GM18507 (cell line): ENCODE measurements around the gene RNU6-9.
"Not testable (repeated sequence)": the region's sequence is repeated elsewhere in the genome, so short reads cannot be mapped to it uniquely, and the experiment has no call there.

ENCODE experiments used
- DNase-seq: peaks from one replicate; pipeline ENCODE4 v3.0.0; 2011; ENCODE audit warnings: low read depth; ENCODE audit not compliant: insufficient read length; ENCODE audit errors: extremely low spot score
- FAIRE-seq: peaks from 2 replicates; lab custom pipeline; 2011; peaks lifted over from hg19 to GRCh38; lab: Jason Lieb, UNC

Gene RNU6-9

DNA sequence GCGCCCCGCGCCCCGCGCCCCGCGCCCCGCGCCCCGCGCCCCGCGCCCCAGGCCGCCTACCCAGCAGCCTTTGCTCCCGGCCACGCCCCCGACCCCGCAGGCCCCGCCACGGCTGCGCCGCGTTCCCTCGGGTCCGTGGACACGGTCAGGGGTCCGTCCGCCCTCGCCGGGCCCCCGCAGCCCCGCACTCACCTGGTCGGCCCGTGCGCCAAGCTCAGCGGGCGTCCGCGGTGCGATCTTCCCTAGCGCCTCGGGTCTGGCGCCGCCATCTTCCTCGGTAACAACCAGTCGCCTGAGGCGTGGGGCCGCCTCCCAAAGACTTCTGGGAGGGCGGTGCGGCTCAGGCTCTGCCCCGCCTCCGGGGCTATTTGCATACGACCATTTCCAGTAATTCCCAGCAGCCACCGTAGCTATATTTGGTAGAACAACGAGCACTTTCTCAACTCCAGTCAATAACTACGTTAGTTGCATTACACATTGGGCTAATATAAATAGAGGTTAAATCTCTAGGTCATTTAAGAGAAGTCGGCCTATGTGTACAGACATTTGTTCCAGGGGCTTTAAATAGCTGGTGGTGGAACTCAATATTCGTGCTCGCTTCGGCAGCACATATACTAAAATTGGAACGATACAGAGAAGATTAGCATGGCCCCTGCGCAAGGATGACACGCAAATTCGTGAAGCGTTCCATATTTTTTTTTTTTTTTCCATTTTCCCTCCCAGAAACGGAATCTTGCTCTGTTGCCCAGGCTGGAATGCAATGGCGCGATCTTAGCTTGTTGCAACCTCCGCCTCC lies at the start of gene RNU6-9, which contains the start of gene MED16:
Gene RNU6-9 (plus strand): TSS at position 591 of the 796 bp plus-strand sequence.
Gene MED16 (minus strand): TSS at position 294 of the 796 bp plus-strand sequence. CDS start 2,056 bp downstream, outside the sequence.
- FAIRE-seq (peak; percentile 87), DNase-seq (peak; percentile 97)

DNA sequence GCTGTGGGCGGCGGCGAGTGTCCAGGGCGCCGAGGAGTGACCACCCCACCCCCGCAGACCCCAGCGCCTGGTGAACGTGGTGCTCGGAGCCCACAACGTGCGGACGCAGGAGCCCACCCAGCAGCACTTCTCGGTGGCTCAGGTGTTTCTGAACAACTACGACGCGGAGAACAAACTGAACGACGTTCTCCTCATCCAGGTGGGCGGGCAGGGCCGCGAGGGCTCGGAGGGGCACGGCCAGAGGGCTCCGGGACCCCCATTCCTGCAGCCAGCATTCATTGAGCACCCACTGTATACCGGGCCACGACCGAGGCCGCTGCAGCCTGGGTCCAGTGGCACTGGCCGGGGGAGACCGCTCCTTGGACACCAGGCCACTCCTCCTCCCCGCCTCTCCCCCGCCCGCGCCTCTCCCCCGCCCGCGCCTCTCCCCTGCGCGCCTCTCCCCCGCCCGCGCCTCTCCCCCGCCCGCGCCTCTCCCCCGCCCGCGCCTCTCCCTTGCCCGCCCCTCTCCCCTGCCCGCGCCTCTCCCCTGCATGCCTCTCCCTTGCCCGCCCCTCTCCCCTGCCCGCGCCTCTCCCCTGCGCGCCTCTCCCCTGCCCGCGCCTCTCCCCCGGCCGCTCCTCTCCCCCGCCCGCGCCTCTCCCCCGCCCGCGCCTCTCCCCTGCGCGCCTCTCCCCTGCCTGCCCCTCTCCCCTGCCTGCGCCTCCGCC lies 49.3 kb upstream of the RNU6-9 start:
- DNase-seq (no peak), FAIRE-seq (no peak)

- no peak for DNase-seq
- FAIRE-seq = no peak
Observed at GRCh38 chr19:844546-844971, 48.7 kb upstream of the RNU6-9 start.

- no peak for DNase-seq
- no peak for FAIRE-seq
Observed at GRCh38 chr19:845707-846521, 47.4 kb upstream of the RNU6-9 start.

DNA sequence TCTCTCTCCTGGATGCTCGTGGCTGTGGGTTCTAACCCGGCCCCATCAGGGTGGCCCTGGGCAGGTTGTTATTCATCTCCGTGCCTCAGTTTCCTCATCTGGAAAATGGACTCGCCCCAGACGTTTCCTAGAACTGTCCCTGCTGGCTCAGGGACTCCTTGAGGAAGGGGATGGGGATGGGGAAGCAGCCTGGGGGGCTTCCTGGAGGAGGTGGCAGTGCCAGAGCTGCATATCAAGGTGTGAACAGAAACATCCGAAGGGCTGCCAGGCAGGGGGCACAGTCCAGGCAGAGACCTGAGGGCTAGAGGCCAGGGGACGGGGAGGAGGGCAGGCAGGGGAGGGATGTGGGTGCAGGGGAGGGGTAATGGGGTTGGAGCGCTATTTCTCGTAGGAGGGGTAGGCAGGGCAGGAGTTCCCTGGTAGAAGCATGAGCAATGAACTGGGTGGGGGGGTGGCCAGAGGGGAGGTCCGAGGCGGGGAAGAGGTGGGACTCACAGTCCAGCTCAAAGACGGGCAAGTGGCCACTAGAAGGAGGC lies 44.8 kb upstream of the RNU6-9 start:
- DNase-seq (no peak), FAIRE-seq (no peak)

GRCh38 chr19:849195-849594 lies 44.1 kb upstream of the RNU6-9 start:
- DNase-seq, FAIRE-seq: not testable (repeated sequence)

- DNase-seq (no peak), FAIRE-seq (no peak)
Observed at GRCh38 chr19:850221-850978, 42.9 kb upstream of the RNU6-9 start.

GRCh38 chr19:850979-851335 lies 42.3 kb upstream of the RNU6-9 start:
- FAIRE-seq (no peak), DNase-seq (no peak)

GRCh38 chr19:852136-853013 lies 40.9 kb upstream of the RNU6-9 start, which contains the start of gene ELANE:
ELANE (plus strand) TSS chr19:852303; CDS start chr19:852329, 26 bp downstream.
- no peak for DNase-seq
- FAIRE-seq = no peak

DNA sequence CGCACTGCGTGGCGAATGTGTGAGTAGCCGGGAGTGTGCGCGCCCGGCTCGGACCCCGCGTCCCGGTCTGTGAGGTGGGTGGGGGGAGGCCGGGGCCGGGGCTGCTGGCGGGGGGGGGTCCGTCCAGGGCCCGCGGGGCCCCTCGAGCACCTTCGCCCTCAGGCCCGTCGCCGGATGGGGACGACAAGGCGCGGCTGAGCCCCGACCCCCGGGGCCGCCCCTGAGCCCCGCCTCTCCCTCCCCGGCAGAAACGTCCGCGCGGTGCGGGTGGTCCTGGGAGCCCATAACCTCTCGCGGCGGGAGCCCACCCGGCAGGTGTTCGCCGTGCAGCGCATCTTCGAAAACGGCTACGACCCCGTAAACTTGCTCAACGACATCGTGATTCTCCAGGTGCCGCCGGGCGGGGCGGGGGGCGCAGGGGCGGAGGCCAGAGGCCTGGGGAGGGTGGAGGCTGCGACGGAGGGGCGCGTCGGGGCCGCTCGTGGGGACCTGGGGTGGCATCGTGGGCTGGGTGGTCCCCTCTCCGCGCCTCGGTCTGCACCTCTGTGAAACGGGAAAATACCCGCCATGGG lies 40.2 kb upstream of the RNU6-9 start:
- DNase-seq = no peak
- FAIRE-seq = no peak

GRCh38 chr19:853614-854220 lies 39.6 kb upstream of the RNU6-9 start:
- not testable (repeated sequence) for FAIRE-seq, DNase-seq

- no peak for FAIRE-seq
- DNase-seq = no peak
Observed at GRCh38 chr19:854549-854948, 38.7 kb upstream of the RNU6-9 start.

- FAIRE-seq = no peak
- no peak for DNase-seq
Observed at GRCh38 chr19:855142-855541, 38.1 kb upstream of the RNU6-9 start.

DNA sequence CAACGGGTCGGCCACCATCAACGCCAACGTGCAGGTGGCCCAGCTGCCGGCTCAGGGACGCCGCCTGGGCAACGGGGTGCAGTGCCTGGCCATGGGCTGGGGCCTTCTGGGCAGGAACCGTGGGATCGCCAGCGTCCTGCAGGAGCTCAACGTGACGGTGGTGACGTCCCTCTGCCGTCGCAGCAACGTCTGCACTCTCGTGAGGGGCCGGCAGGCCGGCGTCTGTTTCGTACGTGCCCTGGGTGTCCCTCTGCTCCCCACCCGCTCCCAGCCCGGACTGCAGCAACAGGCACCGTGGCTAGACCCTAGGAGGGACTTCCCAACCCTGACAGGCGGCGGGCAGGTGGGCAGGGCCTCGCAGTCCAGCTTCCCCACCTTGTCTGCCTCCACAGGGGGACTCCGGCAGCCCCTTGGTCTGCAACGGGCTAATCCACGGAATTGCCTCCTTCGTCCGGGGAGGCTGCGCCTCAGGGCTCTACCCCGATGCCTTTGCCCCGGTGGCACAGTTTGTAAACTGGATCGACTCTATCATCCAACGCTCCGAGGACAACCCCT lies 37.6 kb upstream of the RNU6-9 start:
- FAIRE-seq = no peak
- no peak for DNase-seq

- DNase-seq = no peak
- no peak for FAIRE-seq
Observed at GRCh38 chr19:858284-858683, 35.0 kb upstream of the RNU6-9 start.

- no peak for DNase-seq
- no peak for FAIRE-seq
Observed at GRCh38 chr19:858868-859843, 34.1 kb upstream of the RNU6-9 start, which contains the start of gene CFD. CFD (plus strand) TSS chr19:859664; CDS start chr19:859690, 26 bp downstream.
